GM12878 (cell line): ENCODE data around the gene PRCP. TPM values are rescaled to one million over a fixed set of nuclear protein-coding genes. Genes with fewer than 3 reads are reported as not detected.

Experiments
- ATAC-seq: fragments of 200-7000 bp; cut with Tn5 transposase; 3 replicates; pipeline ENCODE4 v1.9.1; 2020; ENCODE audit warnings: mild to moderate bottlenecking, moderate library complexity
- BruUV-seq: library from RNA; stranded (reverse); fragments of 400-500 nt; replicated peaks from 2 replicates; lab custom pipeline; 2021; lab: Mats Ljungman, UMichigan
- CTCF ChIA-PET: fragments of 300-600 bp; sonication (Branson Sonifier 250); formaldehyde crosslinking; extraction: SDS; loops from one replicate; lab custom pipeline; 2021; ENCODE audit warnings: inconsistent platforms; lab: Yijun Ruan, JAX
- POLR2A ChIA-PET: fragments of 350-600 bp; formaldehyde crosslinking; extraction: SDS; loops from one replicate; lab custom pipeline; 2021; ENCODE audit warnings: inconsistent platforms; lab: Charles Lee
- RAD21 ChIA-PET: fragments of 300-600 bp; sonication (Branson Sonifier 250); formaldehyde crosslinking; loops from one replicate; lab custom pipeline; 2023; ENCODE audit warnings: antibody characterized with exemption; ENCODE audit not compliant: unreplicated experiment; lab: Charles Lee
- SMC1A ChIA-PET: fragments of 300-600 bp; sonication (Branson Sonifier 250); formaldehyde crosslinking; loops from one replicate; lab custom pipeline; 2023; ENCODE audit not compliant: unreplicated experiment, uncharacterized antibody; lab: Charles Lee
- DNase-seq: peaks from one replicate; pipeline ENCODE4 v3.0.0-alpha.2; 2011; ENCODE audit warnings: low read depth, low spot score
- FAIRE-seq: peaks from 3 replicates; lab custom pipeline; 2011; peaks lifted over from hg19 to GRCh38; lab: Jason Lieb, UNC
- H2AFZ ChIP-seq: 2 replicates; pipeline ENCODE4 v1.6.0; 2011; ENCODE audit warnings: low read depth, low read length, control low read depth; ENCODE audit not compliant: control insufficient read depth
- H3K27ac ChIP-seq: 2 replicates; pipeline ENCODE4 v1.5.1; 2011; ENCODE audit warnings: control low read depth; ENCODE audit not compliant: control insufficient read depth, insufficient read depth
- H3K27me3 ChIP-seq, 2 experiments: replicated peaks in 1 of 2; 2 replicates each; pipeline versions ENCODE4 v1.6.0 to v1.6.1; 2011; ENCODE audit warnings: low read length in 1 of 2; ENCODE audit not compliant: control insufficient read depth in 2 of 2, insufficient read depth in 2 of 2
- H3K36me3 ChIP-seq, 2 experiments: 2 replicates each; pipeline ENCODE4 v1.5.1; 2011; ENCODE audit warnings: low read length in 1 of 2; ENCODE audit not compliant: control insufficient read depth in 2 of 2, insufficient read depth in 2 of 2
- H3K4me1 ChIP-seq: 2 replicates; pipeline ENCODE4 v1.6.1; 2011; ENCODE audit warnings: mild to moderate bottlenecking, low read length, moderate library complexity, mixed read lengths; ENCODE audit not compliant: control insufficient read depth, insufficient read depth
- H3K4me2 ChIP-seq: 2 replicates; pipeline ENCODE4 v1.6.0; 2011; ENCODE audit warnings: control low read depth; ENCODE audit not compliant: control insufficient read depth, insufficient read depth
- H3K4me3 ChIP-seq: fragments of 200-600 bp; sonication (generic); 2 replicates; pipeline ENCODE4 v1.5.1; 2016
- H3K79me2 ChIP-seq: 2 replicates; pipeline ENCODE4 v1.6.0; 2011; ENCODE audit warnings: low read length; ENCODE audit not compliant: control insufficient read depth, insufficient read depth
- H3K9ac ChIP-seq: 2 replicates; pipeline ENCODE4 v1.8.0; 2011; ENCODE audit warnings: low read length, control low read depth, mixed read lengths; ENCODE audit not compliant: control insufficient read depth, insufficient read depth
- H3K9me3 ChIP-seq: replicated peaks from 3 replicates; pipeline ENCODE4 v1.5.1; 2011; ENCODE audit warnings: mild to moderate bottlenecking, low read length; ENCODE audit not compliant: control insufficient read depth, insufficient read depth
- H4K20me1 ChIP-seq: 2 replicates; pipeline ENCODE4 v1.6.0; 2011; ENCODE audit not compliant: control insufficient read depth, insufficient read depth
- CHD4 ChIP-seq: fragments of 200-600 bp; sonication (generic); IDR thresholded peaks from 2 replicates; pipeline ENCODE4 v1.6.1; 2016; ENCODE audit warnings: mild to moderate bottlenecking
- EGR1 ChIP-seq, 2 experiments: IDR thresholded peaks; 1 replicate in 1 of 2; 2 replicates in 1 of 2; pipeline ENCODE4 v1.6.1; 2011 to 2012; ENCODE audit warnings: low read depth in 2 of 2, low read length in 2 of 2, borderline replicate concordance in 1 of 2, mild to moderate bottlenecking in 1 of 2, moderate library complexity in 1 of 2
- FOXM1 ChIP-seq: IDR thresholded peaks from 2 replicates; pipeline ENCODE4 v1.6.1; 2012; ENCODE audit warnings: low read depth, mild to moderate bottlenecking, inconsistent platforms, low read length, moderate library complexity
- HDAC2 ChIP-seq: fragments of 200-600 bp; sonication (generic); IDR thresholded peaks from 2 replicates; pipeline ENCODE4 v1.6.1; 2017
- NFXL1 ChIP-seq: fragments of 450-650 bp; IDR thresholded peaks from 2 replicates; pipeline ENCODE4 v1.6.1; 2017; ENCODE audit warnings: antibody characterized with exemption, mild to moderate bottlenecking, borderline replicate concordance
- NFYB ChIP-seq: IDR thresholded peaks from 2 replicates; pipeline ENCODE4 v1.6.1; 2011; ENCODE audit warnings: low read depth, mild to moderate bottlenecking, low read length, improper control_type of control experiment, moderate library complexity; ENCODE audit not compliant: insufficient read depth
- PAX8 ChIP-seq: fragments of 450-650 bp; IDR thresholded peaks from 2 replicates; pipeline ENCODE4 v1.6.1; 2017; ENCODE audit warnings: mild to moderate bottlenecking, moderate library complexity
- RBBP5 ChIP-seq: fragments of 200-600 bp; sonication (generic); conservative IDR thresholded peaks from 2 replicates; pipeline ENCODE4 v1.6.1; 2016
- STAT3 ChIP-seq: IDR thresholded peaks from 2 replicates; pipeline ENCODE4 v1.6.1; 2011; ENCODE audit warnings: low read depth, low read length, improper control_type of control experiment
- TCF7 ChIP-seq: IDR thresholded peaks from 2 replicates; pipeline ENCODE4 v1.6.1; 2014; ENCODE audit warnings: antibody characterized with exemption, borderline replicate concordance
- USF2 ChIP-seq: IDR thresholded peaks from 2 replicates; pipeline ENCODE4 v1.6.1; 2011; ENCODE audit warnings: low read depth, low read length, improper control_type of control experiment, borderline replicate concordance
- ZBTB4 ChIP-seq: fragments of 450-650 bp; formaldehyde crosslinking; IDR thresholded peaks from 2 replicates; pipeline ENCODE4 v1.4.0; 2022; ENCODE audit warnings: mild to moderate bottlenecking, moderate library complexity
- WGBS: methylation state at CpG from one replicate; pipeline ENCODE4 v1.1.6; 2016; ENCODE audit warnings: low lambda C conversion rate; ENCODE audit not compliant: insufficient replicate concordance, insufficient coverage; ENCODE audit errors: missing lambda C conversion rate; 5-methylcytosine and 5-hydroxymethylcytosine counted together
- in situ Hi-C: fragments of 300-500 bp; cut with MboI; formaldehyde crosslinking; loops from 9 replicates; pipeline ENCODE4 v1.14.3; 2018; ENCODE audit warnings: mixed read lengths
- intact Hi-C: fragments of 100-400 bp; cut with micrococcal nuclease; formaldehyde crosslinking; loops from one replicate; pipeline ENCODE4 v1.14.2; 2022; ENCODE audit not compliant: unreplicated experiment
- polyA plus RNA-seq, 11 experiments: library from polyadenylated mRNA; depleted of rRNA in 4 of 11; unstranded in 6 of 11; stranded (reverse) in 5 of 11; fragments of >200 nt; fragmentation: Nextera tagmentation in 4 of 11; fragmentation: Illumina TruSeq in 1 of 11; extraction: Ambion mirVana in 4 of 11; extraction: Trizol in 1 of 11; gene quantifications; 1 replicate in 1 of 11; 2 replicates in 10 of 11; pipeline versions ENCODE4 v1.2.1 to v1.2.3, GENCODE V29; 2011 to 2016; ENCODE audit warnings: inconsistent platforms in 2 of 11, missing spikeins in 2 of 11, low read depth in 1 of 11
- total RNA-seq, 4 experiments: library from RNA; depleted of rRNA in 3 of 4; stranded (reverse); fragments of >200 nt in 3 of 4; fragmentation: Illumina TruSeq in 1 of 4; extraction: Trizol in 1 of 4; gene quantifications; 2 replicates each; pipeline versions ENCODE4 v1.2.1 to v1.2.3, GENCODE V29; 2013 to 2021
- TF ChIP-seq, protein P1 (sequence below): IDR thresholded peaks from 2 replicates; pipeline ENCODE4 v1.6.1; 2012; ENCODE audit warnings: low read depth, low read length, improper control_type of control experiment

Gene PRCP
- total and polyA plus RNA-seq, 10 of the 15 experiments (the other 5 are each of a cell fraction or from before 2014, with no cell fraction given): 14.9 to 43.6 (median 20.0) TPM

DNA sequence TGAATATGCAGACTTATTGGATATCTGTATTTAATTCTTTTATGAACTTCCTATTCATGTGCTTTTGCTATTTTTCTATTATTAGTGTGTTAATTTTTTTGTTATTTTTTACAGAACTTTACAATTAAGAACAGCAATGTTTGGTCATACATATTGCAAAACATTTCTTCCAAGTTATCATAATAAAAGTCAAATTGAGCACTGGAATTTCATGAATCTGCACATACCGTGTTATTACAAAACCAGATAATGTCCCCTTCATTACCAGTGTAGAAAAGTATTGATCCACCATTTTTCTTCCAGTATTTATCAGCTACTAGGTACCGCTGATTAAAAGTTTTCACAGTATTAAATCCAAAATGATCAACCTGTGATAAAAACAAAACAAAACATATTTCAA lies 40.5 kb downstream of the PRCP start:
- Histone ChIP-seq H2AFZ (no peak overlapping the region), H3K4me3 (no peak overlapping the region), H3K9ac (no peak overlapping the region), H4K20me1 (no peaks in the 10 kb centered on the region)
- POLR2A ChIA-PET: no interaction called here
- in situ Hi-C loops: no loop called here
- BruUV-seq: no TSS peak
- no peak for TF ChIP-seq TCF7
- TF ChIP-seq, protein P1, sequence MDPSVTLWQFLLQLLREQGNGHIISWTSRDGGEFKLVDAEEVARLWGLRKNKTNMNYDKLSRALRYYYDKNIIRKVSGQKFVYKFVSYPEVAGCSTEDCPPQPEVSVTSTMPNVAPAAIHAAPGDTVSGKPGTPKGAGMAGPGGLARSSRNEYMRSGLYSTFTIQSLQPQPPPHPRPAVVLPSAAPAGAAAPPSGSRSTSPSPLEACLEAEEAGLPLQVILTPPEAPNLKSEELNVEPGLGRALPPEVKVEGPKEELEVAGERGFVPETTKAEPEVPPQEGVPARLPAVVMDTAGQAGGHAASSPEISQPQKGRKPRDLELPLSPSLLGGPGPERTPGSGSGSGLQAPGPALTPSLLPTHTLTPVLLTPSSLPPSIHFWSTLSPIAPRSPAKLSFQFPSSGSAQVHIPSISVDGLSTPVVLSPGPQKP: no peak
- no peak for TF ChIP-seq EGR1 (IDR thresholded peaks at IDR 0.05; ENCODE audit: borderline replicate concordance in 1 of 2, low read depth in 2 of 2, low read length in 2 of 2)
- TF ChIP-seq ZBTB4 (CRISPR knock-in tag): no peak
- no peak for TF ChIP-seq NFXL1
- TF ChIP-seq CHD4: no peak
- no peak for TF ChIP-seq FOXM1
- TF ChIP-seq NFYB: no peak
- TF ChIP-seq RBBP5: no peak
- no peak for TF ChIP-seq HDAC2
- TF ChIP-seq PAX8: no peak
- no peak for TF ChIP-seq STAT3
- TF ChIP-seq USF2: no peak
- TF ChIP-seq, all 136 proteins: peak for 0
- peaks cover 7% of the 10 kb centered on the region for H3K4me1 ChIP-seq
- ChIA-PET RAD21 (interaction anchor here (0.6 kb wide), 1 partner anchor 61 kb away, joined by 3 read pairs; no protein-coding TSS in a partner anchor), SMC1A (interaction anchor here (0.6 to 1.2 kb wide), 4 partner anchors 8 to 171 kb away, joined by 3 to 4 read pairs (median 3); no protein-coding TSS in a partner anchor), CTCF (interaction anchor here (1.5 to 2.2 kb wide), 8 partner anchors 7 to 414 kb away, joined by 3 to 18 read pairs (median 4); partner anchors contain the start of gene PRCP)
- H3K4me2 ChIP-seq: no peak overlapping the region
- ATAC-seq: no peak
- no peak for FAIRE-seq
- H3K27ac ChIP-seq: no peak overlapping the region
- intact Hi-C loops: no loop called here
- H3K79me2 ChIP-seq: no peaks in the 10 kb centered on the region
- no peaks in the 10 kb centered on the region for H3K36me3 ChIP-seq
- H3K27me3 ChIP-seq: no peaks in the 10 kb centered on the region
- no peaks in the 10 kb centered on the region for H3K9me3 ChIP-seq
- DNase-seq: no peak
- WGBS: 95% methylated on average over 2 of the region's 2 CpGs
